HG03139 (cell line): ENCODE measurements around the gene BNIP5.

Source experiments
- ATAC-seq: cut with Tn5 transposase; IDR thresholded peaks from one replicate; pipeline ENCODE4 v1.9.1; 2021; ENCODE audit not compliant: unreplicated experiment

Gene BNIP5

GRCh38 chr6:36269834-36270705 lies 66.6 kb downstream of the BNIP5 start, which contains the start of gene PNPLA1:
Gene PNPLA1, plus strand, starts transcription at chr6:36270060. Its CDS starts 400 bp downstream, at chr6:36270460.
- ATAC-seq, result no peak

GRCh38 chr6:36268478-36269275 lies 68.0 kb downstream of the BNIP5 start:
- no peak for ATAC-seq

GRCh38 chr6:36267731-36268477 lies 68.8 kb downstream of the BNIP5 start:
- no peak for ATAC-seq

- no peak for ATAC-seq
These were observed 69.6 kb downstream of the BNIP5 start for GRCh38 chr6:36266913-36267644.
